Uterus (tissue), 2 donors: ENCODE measurements around the gene PTPRN2.

Source experiments
- CTCF ChIP-seq, 4 experiments: fragments of 200-600 bp in 2 of 4; fragments of 450-650 bp in 2 of 4; sonication (generic) in 2 of 4; IDR thresholded peaks; one replicate each; pipeline ENCODE4 v1.5.1; 2016 to 2019; ENCODE audit warnings: antibody characterized with exemption in 4 of 4, mild to moderate bottlenecking in 2 of 4, moderate library complexity in 1 of 4
- POLR2A ChIP-seq, 2 donors: fragments of 450-650 bp; IDR thresholded peaks; one replicate each; pipeline ENCODE4 v1.6.1; 2016; ENCODE audit warnings: antibody characterized with exemption in 2 of 2, mild to moderate bottlenecking in 1 of 2, moderate library complexity in 1 of 2

GRCh38 chr7:158040199-158040598 lies 547.4 kb downstream of the PTPRN2 start:
- TF ChIP-seq CTCF (IDR thresholded peaks at IDR 0.05) (no peak), POLR2A (IDR thresholded peaks at IDR 0.05) (no peak)
